ENCODE measurements around the gene STK4. TPM values are rescaled to one million over a fixed set of nuclear protein-coding genes. Genes with fewer than 3 reads are reported as not detected.

STK4 gene
- total and polyA plus RNA-seq, 2 donors (not counting 3 experiments of a cell fraction or from before 2014, with no cell fraction given): 9.1 to 29.6 TPM

GRCh38 chr20:45056473-45057173, 90.3 kb downstream of the STK4 start:
- Histone ChIP-seq H3K9me3 (replicated peaks; ENCODE audit: control insufficient read depth, insufficient read depth, low read length) (no peaks in the 10 kb centered on the region), H3K36me3 (ENCODE audit: control insufficient read depth in 2 of 2, extremely low read depth in 1 of 2, insufficient read depth in 2 of 2, low read length in 2 of 2) (peaks cover 0 to 2% of the 10 kb centered on the region in 2 experiments), H3K9me1 (replicated peaks; ENCODE audit: control insufficient read depth, extremely low read depth, insufficient read depth, low read length) (no peaks in the 10 kb centered on the region), H3K4me1 (ENCODE audit: control insufficient read depth, extremely low read depth, insufficient read depth, low read length) (peaks cover 10% of the 10 kb centered on the region), H3K9ac (replicated peaks; ENCODE audit: extremely low read depth, insufficient read depth, low read length) (no peak overlapping the region), H3K4me3 (replicated peaks in 1 of 3; ENCODE audit: insufficient read depth in 1 of 3, low read depth in 1 of 3, low read length in 3 of 3) (no peak overlapping the region), H4K20me1 (replicated peaks; ENCODE audit: control insufficient read depth, extremely low read depth, insufficient read depth, low read length) (no peaks in the 10 kb centered on the region), H3K79me2 (ENCODE audit: control insufficient read depth, insufficient read depth, low read length) (no peaks in the 10 kb centered on the region), H3K4me2 (ENCODE audit: insufficient read depth, low read length) (no peak overlapping the region), H3K27ac (ENCODE audit: insufficient read depth, low read depth, low read length) (no peak overlapping the region), H2AFZ (ENCODE audit: low read depth, low read length) (no peak overlapping the region), H3K27me3 (ENCODE audit: control insufficient read depth in 2 of 2, insufficient read depth in 2 of 2, low read length in 2 of 2) (no peaks in the 10 kb centered on the region)
- DNase-seq (ENCODE audit: low read depth, low spot score) (no peak), FAIRE-seq (no peak)
- ChIA-PET POLR2A (no interaction called here), CTCF (interaction anchor here (1.0 to 5.0 kb wide), 5 partner anchors 11 to 234 kb away, joined by 3 to 46 read pairs (median 3); no protein-coding TSS in a partner anchor)
- dilution Hi-C loops (cut with MboI; ENCODE audit: extremely low pct_ligation_motif_present, low sequenced_read_pairs): no loop called here
- intact Hi-C loops (cut with micrococcal nuclease): no loop called here
- TF ChIP-seq JUN (IDR thresholded peaks at IDR 0.05; ENCODE audit: borderline replicate concordance, insufficient read depth, insufficient read length, low read depth) (no peak), MYC (IDR thresholded peaks at IDR 0.05; ENCODE audit: low read depth, low read length) (no peak), POLR2AphosphoS5 (IDR thresholded peaks at IDR 0.05; ENCODE audit: insufficient read depth, low read depth, low read length) (no peak), MAX (IDR thresholded peaks at IDR 0.05; ENCODE audit: insufficient read depth, insufficient read length) (no peak), POLR2A (IDR thresholded peaks at IDR 0.05; ENCODE audit: low read depth, low read length) (no peak), CTCF (IDR thresholded peaks at IDR 0.05; ENCODE audit: extremely low read depth in 1 of 2, insufficient read depth in 1 of 2, low read depth in 1 of 2, low read length in 2 of 2) (no peak), FOS (IDR thresholded peaks at IDR 0.05; ENCODE audit: borderline replicate concordance, insufficient read depth, low read length) (no peak)
- no TSS peak for BruUV-seq (replicated peaks)

All from endothelial cell of umbilical vein (primary cell).